NCI-H1417 treated with DMSO at 0.1 percent for 48 hours (cell line): ENCODE data around the gene CERS1.
"Not testable (repeated sequence)": the region's sequence is repeated elsewhere in the genome, so short reads cannot be mapped to it uniquely, and the experiment has no call there.

ENCODE experiments used
- DNase-seq: peaks from one replicate; lab custom pipeline; 2025; lab: John Stamatoyannopoulos, UW

The CERS1 gene

DNA sequence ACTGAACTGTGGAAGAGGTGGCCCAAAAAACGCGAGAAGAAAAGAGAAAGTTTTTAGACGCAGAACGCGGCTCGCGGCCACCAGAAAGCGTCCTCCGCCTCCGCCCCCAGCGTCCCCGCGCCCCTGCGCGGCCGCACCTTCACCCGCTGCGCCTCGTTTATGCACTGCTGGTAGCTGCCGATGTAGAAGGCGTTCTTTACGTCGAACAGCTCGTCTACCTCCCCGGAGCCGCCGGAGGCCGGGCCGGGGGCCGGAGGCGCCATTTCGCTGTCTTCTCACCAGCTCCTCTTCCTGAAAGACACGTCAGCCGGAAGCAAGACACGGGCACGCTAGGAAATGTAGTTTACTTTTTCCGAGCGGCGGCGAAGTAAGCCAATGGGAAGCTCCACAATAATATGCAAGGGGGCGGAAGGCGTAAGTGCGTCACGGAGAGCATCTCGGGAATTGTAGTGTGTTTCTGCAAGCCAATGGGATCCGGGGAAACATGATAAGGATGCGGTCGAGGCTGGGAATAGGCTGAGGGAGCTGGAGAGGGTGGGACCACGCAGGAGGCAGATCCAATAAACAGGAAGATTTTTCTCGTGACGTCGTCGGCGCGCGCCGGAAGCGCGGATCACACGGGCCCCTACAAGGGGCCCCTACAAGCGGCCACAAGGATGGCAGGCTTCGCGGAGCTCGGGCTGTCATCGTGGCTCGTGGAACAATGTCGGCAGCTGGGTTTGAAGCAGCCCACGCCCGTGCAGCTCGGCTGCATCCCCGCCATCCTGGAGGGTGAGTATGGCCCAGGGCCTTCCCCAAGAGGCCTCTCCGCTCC, 23.3 kb upstream of the CERS1 start, which contains the start of the genes COPE and DDX49:
Gene COPE, minus strand, starts transcription at position 302 of the 814 bp plus-strand sequence. Its CDS starts 39 bp downstream, at position 263.
Gene DDX49, plus strand, starts transcription at position 630 of the 814 bp plus-strand sequence. Its CDS starts 27 bp downstream, at position 657.
- DNase-seq, result peak; percentile 98

DNA sequence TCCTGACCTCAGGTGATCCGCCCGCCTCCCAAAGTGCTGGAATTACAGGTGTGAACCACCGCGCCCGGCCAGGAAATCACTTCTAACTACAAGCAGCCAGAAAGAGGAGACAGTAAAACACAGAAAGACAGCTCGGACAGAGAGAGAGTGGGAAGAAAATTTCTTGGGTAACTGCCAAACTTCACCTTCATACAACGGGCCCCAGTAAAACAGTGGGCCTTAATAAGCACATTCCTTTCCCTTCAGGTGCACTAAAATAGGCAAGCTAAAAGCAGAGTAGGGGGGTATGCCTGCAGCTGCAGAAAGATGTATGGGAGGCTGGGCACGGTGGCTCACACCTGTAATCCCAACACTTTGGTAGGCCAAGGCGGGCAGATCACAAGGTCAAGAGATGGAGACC, 21.6 kb upstream of the CERS1 start:
- not testable (repeated sequence) for DNase-seq

DNA sequence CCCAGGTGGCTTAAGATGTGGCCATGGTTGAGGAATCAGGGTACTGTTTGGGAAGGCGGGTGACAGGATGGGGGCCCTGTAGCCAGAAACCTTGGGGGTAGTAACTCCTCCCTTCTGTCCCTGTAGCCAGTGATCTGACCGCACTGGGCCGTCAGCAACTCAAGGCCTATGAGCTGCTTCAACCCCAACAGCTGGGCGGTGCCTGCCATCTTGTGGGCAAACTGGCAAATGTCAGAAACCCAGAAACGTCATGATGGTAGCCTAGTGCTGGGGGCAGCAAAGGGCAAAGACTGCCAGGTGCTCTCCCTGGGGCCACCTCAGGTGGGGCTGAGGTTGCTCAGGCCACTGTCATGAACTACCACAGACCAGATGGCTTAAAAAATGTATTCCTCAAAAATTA, 19.7 kb upstream of the CERS1 start:
- DNase-seq, result no peak

DNA sequence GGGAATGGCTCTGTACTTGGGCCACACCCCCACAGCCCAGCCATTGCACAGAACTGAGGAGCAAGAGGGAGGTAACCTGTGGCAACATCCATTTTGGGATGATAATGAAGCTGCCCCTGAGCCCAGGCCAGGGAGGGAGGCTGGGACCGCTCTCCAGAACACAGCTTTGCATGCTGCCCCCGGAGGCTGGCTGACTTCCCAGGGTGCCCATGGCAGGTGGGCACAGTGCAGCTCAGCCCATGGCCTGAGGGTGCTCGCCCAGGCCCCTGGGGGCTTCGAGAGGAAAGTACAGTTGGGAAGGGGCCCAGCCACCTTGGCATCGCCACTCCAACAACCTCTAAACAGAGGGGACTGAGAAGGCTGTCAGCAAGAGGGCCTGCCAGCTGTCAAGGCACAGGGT, 17.5 kb upstream of the CERS1 start:
- DNase-seq, result no peak

DNA sequence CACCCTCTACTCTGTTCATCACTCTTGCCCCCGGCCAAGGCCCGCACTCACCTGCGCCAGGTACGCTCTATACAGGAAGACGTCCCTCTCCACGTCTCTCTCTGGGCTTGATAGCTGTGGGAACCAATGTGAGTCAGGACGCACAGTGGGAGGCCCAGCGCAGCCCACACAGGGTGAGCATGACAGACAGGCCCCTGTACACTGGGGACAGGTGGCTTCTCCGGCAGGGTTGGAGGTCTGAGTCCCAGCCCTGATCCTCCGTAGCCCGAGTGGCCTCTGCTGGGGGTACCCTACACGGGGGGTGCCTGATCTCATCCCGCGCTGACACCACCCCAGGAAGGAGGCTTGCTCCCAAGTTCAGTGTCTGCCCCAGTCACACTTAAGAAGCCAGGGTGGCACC, 17.0 kb upstream of the CERS1 start:
- no peak for DNase-seq

DNA sequence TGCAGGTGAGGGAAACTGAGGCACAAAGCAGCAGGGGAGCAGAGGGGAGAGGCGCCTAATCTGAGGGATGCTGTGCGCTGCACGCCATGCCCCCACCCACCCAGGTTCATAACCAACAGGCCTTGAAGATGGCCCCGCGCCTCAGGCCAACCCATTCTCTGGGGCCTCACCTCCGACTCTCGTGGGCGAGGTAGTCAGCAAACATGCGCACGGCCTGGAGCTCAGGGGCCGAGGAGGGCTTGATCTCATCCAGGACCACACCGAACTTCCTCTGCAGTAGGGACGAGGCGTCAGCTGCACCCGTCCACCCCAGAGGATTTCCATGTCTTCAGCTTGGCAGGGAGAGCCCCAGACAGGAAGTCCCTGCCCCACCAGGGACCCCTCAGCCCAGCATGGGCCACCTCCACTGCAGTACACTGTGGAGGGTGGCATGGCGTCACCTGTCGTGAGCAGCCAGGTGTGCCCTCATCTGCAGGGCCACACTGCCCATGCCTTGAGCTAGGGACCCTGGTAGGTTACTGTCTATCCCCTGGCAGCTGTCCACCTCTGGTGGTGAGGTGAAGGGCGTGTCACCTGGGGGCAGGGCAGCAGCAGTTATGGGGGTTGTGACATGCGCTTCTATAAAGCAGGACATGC, 15.0 kb upstream of the CERS1 start:
- no peak for DNase-seq

DNA sequence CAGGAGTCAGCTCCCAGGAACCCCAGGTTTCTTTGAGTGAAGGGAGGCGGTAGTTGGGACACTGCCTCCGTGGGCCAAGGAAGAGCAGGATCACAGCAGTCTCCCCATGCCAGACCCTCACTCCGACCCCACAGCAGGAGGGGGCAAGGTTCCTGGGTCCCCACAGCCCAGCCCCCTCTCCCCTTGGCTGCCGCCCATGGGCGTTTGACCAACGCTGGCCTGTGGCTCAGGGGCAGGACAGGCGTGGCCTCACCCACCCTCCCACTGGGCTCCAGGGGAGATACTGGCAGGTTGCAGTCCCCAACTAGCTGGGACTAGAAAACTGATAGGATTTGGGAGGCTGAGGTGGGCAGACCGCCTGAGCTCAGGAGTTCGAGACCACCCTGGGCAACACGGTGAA, 14.1 kb upstream of the CERS1 start:
- no peak for DNase-seq

DNA sequence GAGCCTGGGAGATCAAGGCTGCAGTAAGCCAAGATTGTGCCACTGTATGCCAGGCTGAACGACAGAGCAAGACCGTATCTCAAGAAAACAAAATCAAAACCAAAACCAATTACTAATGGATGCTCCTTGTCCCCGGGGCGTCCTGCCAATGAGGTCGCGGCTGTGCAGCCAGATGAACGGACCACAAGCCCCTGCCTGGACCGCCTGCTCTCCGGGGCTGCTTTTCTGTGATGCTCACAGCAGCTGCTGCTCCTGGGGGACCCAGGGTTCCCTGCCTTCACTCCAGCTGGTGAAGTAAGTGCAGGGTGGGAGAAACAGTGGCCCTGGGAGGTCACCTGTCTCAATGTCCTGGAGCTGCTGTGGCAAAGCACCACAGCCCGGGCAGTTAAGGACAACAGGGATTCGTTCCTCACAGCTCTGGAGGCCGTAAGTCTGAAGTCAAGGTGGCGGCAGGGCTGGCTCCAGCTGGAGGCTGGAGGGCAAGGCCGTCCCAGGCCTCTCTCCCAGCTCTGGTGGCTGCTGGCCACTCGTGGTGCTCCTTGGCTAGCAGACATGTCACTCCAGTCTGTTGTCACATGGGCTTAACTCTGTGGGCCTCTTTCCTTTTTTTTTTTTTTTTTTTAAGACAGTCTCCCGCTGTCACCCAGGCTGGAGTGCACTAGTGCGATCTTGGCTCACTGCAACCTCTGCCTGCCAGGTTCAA, 13.1 kb upstream of the CERS1 start:
- DNase-seq, result no peak

DNA sequence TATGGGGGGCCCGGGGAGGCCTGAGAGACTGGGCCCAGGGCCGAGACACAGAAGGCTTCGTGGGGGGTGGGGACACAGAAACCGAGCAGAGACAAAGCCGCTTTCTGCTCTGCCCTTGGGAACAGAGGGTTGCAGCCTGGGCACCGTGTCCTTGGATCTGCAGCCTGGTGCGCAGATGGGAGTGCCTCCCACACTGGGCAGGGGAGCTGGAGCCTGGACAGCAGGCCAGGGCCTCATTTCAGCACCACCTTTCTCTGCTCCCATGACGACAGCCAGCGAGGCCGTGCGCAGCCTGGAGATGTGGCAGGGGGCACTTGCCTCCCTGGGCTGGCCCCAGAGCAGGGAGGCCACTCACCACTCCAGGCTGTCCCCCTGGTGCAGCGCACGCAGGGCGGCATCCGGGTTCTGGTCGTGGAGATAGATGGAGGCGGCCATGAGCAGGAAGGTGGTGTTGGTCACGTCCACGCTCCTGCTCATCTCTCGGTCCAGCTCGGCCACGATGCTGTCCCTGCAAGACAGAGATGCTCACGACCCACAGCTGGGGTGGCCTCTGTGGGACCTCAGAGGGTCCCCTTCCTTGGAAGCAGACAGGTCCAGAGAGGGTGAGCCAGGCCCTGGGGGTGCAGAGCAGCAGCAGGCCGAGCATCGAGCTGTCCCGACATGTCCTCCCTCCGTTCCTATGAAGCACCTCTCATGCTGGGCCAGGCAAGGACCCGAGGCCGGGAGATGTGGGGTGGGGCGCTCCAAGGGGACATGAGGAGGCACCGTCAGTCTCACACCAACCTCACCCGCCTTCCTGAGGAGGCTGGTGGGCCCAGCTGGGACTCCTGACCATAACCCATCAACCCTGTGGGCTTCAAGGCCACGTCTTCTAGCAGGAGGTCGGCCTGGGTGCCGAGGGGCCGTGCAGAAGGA, 10.9 kb upstream of the CERS1 start:
- DNase-seq, result no peak

DNA sequence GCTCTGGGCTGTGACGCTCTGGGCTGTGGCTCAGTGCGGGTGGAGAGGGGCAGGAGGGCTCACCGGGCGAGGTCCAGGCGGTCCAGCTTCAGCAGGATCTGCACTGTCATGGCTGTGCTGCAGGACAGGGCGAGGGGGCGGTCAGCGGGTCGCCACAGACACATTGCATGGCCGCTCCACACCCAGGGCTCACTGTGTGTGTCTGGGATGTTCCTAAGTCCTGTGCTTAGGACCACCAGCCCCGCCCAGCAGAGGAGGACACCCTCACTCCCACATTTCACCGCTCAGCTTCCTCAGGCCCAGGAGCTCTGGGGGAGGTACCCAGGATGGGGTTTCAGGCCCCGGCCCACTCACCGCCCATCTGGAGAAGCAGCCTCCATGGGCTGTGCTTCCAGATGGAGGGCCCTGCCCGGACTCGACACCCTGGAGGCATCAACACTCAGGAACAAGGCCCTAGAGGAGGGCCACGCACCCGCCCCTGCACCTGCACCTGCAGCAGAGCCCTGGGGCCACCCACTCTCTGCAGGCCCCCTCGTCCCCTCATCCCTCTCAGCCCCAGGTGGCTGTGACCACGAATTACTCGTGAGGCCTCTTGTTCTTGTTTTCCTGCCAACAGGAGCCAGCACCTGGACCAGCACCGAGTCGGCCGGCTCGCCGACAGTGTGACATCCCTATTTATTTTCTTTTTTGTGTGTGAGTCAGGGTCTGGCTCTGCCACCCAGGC, 9.7 kb upstream of the CERS1 start:
- no peak for DNase-seq

DNA sequence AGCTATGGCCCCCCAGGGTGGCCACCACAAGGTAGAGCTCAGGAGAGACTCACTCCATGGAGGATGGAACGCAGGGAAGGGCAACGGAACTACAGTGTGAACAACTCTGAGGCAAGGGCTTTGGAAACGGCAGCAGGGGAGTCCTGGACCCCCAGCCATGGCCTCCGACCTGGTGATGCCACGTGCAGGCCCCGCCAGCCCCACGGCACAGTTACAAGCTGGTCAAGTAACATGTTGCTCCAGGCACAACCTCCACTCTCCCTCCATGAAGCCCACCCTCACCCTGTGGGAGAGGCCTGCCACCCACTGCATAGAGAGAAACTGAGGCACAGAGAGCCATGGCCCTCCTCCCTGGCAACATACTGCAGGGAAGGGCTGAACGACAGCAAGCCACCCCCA, 9.1 kb upstream of the CERS1 start:
- DNase-seq, result no peak

DNA sequence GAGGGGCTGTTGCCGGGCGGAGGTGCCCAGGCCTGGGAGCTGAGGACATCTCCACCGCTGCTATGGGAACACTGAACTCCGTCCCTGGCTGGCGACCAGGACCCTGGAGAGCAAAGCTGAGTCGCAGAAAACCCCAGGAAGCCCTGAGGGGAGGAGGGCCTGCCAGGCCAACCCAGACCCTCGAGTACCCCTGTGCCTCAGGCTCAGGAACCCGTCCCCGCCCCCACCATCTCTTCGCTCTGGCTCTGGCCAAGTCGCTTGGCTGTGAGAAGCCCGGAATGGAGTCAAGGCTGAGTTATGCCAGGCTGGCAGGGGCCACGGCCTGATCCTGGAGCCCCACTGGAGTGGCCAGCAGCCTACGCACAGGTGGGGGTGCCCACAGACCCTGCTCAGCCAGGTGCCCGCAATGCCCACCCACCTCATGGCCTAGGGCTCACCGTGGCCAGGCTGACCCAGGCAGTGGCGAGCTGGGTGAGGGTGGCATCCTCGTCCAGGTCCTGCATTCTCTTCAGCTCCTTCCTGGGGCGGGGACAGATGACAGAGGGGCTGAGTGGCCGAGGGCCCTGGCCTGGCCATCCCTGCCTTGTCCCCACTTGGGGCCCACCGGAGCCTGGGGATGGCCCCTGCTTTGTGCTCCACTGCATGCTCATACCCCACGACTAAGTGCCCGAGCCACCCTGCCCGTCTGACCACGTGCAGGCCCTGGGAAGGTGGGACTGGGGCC, 8.5 kb upstream of the CERS1 start:
- no peak for DNase-seq

DNA sequence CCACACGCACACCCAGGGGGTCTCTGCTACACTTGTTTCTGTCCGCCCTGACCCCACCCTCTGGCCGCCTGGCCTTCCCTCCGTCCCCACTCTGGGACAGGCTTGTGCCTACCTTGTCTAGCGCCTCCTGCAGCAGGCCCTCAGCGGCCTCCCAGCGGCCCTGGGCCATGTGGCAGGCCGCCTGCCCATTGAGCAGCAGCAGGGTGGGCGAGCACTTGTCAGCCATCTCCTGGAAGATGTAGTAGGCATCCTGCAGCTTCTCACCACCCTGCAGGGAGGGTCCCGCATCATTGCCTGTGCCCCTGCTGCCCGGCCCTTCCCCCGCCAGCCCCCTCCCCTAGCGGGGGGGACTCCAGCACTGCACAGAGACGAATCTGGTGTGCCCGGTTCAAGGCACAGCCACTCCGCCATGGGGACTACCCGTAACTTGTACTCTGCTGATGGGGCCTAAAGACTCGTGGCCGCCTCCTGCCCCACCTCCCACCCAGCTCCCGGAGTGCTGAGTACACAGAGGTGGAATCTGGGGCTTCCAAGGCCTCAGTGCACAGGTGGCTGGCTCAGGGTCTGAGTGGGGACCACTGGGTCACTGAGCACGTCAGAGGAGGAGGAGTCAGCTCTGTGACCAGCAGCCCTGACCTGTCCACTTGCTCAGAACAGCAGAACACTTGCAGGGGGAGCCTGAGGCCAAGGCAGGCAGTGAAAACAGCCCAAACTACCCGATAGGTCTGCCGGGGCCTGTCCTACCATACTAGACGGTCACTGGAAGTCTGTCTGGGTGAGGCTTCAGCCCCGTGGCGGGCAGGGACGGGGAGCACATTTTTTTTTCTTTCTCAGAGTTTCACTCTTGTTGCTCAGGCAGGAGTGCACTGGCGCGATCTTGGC, 7.4 kb upstream of the CERS1 start:
- DNase-seq, result no peak

DNA sequence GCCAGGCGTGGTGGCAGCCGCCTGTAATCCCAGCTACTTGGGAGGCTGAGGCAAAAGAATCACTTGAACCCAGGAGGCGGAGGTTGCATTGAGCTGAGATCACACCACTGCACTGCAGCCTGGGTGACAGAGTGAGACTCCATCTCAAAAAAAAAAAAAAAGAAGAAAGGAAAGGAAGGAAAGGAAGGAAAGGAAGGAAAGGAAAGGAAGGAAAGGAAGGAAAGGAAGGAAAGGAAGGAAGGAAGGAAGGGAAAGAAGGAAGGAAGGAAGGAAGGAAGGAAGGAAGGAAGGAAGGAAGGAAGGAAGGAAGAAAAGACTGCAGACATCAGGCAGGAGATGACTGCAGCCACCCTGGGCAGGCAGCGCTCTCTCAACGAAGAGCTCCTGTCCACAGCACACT, 6.6 kb upstream of the CERS1 start:
- DNase-seq, result not testable (repeated sequence)

DNA sequence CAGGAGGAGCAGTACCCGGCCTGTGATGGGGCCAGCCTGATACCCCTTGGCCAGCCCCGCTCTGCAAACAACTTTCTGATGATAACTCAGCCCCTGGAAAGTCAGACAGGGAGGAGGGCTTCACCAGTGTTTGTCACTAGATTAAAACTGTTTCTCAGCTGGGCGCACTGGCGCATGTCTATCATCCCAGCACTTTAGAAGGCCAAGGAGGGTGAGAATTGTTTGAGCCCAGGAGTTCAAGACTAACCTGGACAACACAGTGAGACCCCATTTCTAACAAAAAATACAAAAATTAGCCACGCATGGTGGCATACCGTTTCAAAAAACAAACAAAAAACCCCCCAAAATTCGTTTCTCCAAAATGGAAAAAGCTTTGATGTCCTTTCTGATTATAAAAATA, 5.5 kb upstream of the CERS1 start:
- DNase-seq, result no peak

DNA sequence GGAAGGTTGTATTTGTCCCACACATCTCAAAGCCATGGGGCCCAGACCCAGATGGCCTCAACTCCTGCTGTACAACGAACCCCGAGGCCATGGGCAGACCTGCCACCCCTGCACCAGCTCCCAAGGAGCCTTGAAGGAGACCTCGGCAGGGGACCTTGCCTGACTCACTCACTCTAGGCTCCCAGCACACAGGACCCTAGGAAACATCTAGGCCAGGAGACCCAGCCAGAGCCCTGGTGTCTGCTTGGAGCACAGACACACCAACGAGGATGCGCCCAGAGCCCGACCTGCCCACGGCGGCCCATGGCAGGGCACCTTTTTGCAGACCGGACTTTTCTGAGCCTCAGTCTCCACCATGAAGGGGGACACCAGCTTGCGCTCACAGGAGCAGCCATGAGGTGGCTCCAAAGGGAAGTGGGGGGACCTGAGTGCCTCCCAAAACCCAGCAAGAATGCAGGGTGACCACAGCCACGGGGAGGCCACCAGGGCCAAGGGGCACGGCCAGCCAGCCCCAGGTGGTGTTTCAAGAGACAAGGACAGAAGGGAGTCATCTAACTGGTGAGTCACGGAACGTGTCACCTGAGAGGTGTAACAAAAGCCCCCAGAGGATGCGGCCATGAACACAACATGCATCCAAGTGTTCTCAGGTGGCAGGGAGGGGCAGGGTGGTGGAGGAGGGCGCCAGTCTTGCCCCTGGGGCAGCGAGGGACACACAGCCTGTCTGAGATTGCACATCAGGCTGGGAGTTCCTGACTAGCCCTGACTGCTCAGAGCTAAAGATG, 4.9 kb upstream of the CERS1 start:
- no peak for DNase-seq

DNA sequence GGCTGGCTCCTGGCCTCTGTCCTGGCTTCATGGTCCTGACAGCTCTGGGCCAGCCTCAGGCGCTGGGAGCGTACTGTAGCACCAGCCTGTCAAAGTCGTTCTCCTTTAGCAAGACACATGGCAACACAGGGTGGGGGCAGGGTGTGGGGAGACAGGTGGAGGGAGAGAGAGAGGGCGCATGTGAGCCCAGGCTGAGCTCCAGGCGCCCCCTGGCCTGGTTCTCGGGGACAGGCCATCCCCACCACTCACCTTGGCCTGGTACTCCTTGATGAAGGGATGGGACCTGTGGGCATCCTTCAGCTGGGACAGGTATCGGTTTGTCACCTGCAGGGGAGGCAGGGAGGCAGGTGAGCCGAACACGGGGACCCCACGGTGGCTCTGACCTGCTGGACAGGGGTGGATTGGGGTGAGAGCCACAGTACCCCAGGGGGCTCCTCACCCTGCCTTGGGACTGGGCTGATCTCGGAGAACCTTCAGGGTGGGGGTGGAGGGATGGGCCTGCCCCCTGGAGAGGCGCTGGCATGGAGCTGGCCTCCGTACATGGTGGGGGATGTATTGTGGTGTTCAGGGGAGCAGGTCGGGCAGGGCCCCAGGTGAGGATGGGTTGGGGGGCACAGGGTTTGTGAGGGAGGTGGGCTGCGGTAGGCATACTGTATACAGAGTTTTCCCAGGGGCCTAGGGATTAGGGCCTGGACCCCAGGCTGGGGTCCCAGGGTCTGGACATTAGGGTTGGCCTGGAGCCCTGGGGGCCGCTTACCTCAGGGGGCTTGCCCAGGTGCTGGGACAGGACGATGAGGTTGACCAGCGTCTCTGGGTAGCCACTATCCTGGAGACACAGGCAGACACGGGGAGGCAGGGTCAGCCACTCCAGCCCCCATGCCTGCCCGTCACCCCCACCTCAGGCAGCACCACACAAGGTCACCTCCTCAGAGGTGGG, 3.9 kb upstream of the CERS1 start:
- DNase-seq, result no peak
